ENCODE data around the gene TRMT2A.

GRCh38 chr22:20069331-20070042 lies 47.5 kb downstream of the TRMT2A start:
- no peak for TF ChIP-seq ZC3H10 (CRISPR knock-in tag; IDR thresholded peaks at IDR 0.05)
- no peak for TF ChIP-seq RARB (CRISPR knock-in tag; IDR thresholded peaks at IDR 0.05)
- TF ChIP-seq CSRNP3 (CRISPR knock-in tag; IDR thresholded peaks at IDR 0.05): no peak
- no peak for TF ChIP-seq ISL1 (CRISPR knock-in tag; IDR thresholded peaks at IDR 0.05)
- TF ChIP-seq BACH2 (CRISPR knock-in tag; IDR thresholded peaks at IDR 0.05; ENCODE audit: borderline replicate concordance): no peak
- no peak for TF ChIP-seq ZFP30 (CRISPR knock-in tag; IDR thresholded peaks at IDR 0.05)
- TF ChIP-seq SNAI2 (CRISPR knock-in tag; IDR thresholded peaks at IDR 0.05): no peak
- no peak for TF ChIP-seq PPARA (CRISPR knock-in tag; IDR thresholded peaks at IDR 0.05; ENCODE audit: borderline replicate concordance)
- no peak for TF ChIP-seq PATZ1 (CRISPR knock-in tag; IDR thresholded peaks at IDR 0.05; ENCODE audit: borderline replicate concordance)
